ENCODE data around the gene PBX1. TPM values are rescaled to one million over a fixed set of nuclear protein-coding genes. Genes with fewer than 3 reads are reported as not detected.

The PBX1 gene
- total RNA-seq, 1 donor from 2014 or later: not detected

DNA sequence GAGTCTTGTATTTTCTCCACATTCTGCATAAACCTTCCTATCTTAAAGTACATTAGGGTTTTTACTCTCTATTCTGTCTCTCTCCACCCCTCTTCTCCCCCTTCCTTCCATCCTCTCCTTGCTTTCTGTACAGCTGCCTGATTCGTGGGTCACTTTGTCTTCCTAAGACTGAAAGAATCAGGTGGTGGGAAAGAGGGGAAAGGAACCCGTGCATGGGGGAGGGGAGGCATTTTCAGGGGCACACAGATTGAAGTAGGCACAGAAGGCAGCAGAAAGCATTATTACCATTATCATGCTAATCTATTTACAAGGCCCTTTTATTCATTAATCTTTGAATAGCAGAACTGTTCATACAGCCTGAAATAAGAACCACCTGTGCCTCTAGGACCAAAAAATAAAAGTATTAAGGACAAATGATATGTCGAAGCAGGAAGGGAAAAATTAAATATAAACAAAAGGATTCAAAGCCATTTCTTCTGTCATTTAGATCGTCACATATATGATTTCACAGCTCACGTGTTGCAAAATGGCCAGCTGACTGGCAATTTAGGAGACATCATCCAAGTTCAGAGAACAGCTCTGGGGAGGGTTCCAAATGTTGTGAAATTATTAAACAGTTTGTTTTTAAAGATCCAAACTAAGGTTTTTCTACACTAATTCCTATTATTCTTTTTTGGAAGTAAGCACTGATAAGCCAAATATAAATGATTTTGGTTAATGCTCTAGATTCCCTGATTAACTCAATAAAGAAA is 154.6 kb downstream of the PBX1 start:
- intact Hi-C loops (cut with micrococcal nuclease): no loop called here
- Mint-ChIP-seq H3K36me3 (ENCODE audit: low read depth) (no peaks in the 10 kb centered on the region), H3K4me1 (ENCODE audit: low read depth) (peaks cover 3% of the 10 kb centered on the region), H3K27ac (no peak overlapping the region), H3K27me3 (ENCODE audit: low read depth) (no peaks in the 10 kb centered on the region), H3K9me3 (peaks cover 4% of the 10 kb centered on the region), H3K4me3 (ENCODE audit: low read depth) (no peak overlapping the region)
- no peak for DNase-seq (ENCODE audit: low spot score)

DNA sequence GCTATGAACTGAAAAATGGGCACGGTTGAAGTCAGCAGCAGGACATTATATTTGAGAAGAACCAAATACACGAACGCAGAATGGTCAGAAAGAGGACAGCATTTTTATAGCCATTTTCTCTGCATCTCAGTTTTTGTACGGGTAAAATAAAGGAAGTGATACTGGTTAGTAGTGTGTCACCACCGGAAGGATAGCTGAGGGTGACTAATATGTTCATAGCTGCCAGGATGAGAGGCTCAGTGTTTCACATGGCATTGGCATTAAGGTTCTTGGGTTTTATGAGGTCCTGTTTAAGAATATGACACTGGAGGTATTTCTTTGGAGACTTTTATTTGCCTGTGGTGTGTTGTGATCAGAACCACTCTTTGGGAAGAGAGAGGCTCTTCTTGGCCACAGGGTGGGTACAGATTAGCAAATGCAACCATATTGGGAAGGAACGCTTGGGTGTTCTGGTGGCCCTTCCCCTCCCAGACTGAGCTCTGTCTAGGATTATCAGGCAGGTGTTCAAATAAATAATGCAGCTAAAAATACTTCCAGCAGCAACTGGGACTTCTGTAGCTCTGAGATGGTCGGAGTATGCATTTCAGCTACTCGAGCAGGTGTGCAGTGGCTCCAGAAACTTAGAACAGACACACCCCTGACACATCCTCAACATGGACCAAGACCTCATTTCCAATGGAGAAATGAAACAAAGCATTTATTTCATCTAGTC is 158.2 kb downstream of the PBX1 start:
- Mint-ChIP-seq H3K27me3 (ENCODE audit: low read depth) (no peaks in the 10 kb centered on the region), H3K36me3 (ENCODE audit: low read depth) (no peaks in the 10 kb centered on the region), H3K4me1 (ENCODE audit: low read depth) (peaks cover 10% of the 10 kb centered on the region), H3K9me3 (peaks cover 4% of the 10 kb centered on the region), H3K27ac (no peak overlapping the region), H3K4me3 (ENCODE audit: low read depth) (no peak overlapping the region)
- no peak for DNase-seq (ENCODE audit: low spot score)
- intact Hi-C loops (cut with micrococcal nuclease): no loop called here

DNA sequence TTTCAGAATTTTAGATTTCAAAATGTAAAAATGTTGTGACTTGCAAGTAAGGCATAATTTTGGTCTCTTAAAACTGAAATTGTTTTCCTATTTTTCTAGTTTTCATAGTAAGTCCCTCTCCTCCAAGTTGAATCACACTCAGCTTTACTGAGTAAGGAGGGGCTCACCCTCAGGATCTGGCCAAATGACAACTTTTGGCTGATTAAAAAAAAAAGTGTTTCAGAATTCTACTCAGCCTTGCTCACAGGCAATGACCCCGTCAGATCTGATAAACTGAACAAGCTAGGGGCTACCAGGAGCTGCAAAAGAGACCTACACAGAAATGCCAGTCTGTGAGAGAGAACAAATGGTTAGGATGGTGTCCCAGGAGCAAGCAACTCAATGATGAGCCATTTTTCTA is 159.8 kb downstream of the PBX1 start:
- Mint-ChIP-seq H3K27me3 (ENCODE audit: low read depth) (no peaks in the 10 kb centered on the region), H3K36me3 (ENCODE audit: low read depth) (no peaks in the 10 kb centered on the region), H3K4me3 (ENCODE audit: low read depth) (no peak overlapping the region), H3K9me3 (peaks cover 4% of the 10 kb centered on the region), H3K4me1 (ENCODE audit: low read depth) (peaks cover 10% of the 10 kb centered on the region), H3K27ac (no peak overlapping the region)
- intact Hi-C loops (cut with micrococcal nuclease): no loop called here
- DNase-seq (ENCODE audit: low spot score): no peak

DNA sequence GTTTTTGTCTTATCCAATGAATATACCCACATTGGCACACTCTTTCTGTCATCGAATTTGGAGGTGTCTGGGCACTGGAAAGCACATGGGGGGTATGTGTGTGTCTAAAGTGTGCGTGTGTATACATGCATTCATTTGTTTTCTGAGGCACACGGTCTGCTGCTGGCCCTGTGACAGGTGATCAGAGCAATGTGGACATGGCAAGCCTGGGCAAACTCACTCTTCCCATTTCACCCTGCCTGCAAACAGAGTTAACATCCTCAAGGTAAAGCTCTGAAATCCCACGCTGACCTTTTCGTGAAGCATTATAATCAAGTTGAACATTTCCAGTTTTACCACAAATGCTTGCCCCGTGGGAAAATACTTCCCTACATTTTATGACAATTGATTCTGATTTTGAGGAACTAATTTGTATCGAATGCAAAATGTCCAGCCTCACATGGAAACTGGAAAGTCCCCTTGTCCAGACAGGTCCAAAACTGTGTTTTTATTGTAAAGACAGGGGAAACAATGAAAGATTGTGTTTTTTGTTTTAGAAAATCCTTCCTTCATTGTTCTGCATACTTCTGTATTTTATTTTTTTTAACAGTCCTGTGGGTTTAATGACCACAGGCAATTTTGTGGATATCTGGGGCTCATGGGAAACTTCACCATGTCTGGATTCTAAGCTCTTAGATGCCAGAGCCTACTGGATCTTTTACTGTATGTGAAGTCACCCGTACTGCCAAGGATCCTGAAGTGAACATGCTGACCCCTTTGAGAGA is 160.9 kb downstream of the PBX1 start:
- H3K27ac Mint-ChIP-seq: no peak overlapping the region
- no peak overlapping the region for H3K4me3 Mint-ChIP-seq (ENCODE audit: low read depth)
- peaks cover 10% of the 10 kb centered on the region for H3K4me1 Mint-ChIP-seq (ENCODE audit: low read depth)
- H3K9me3 Mint-ChIP-seq: peaks cover 4% of the 10 kb centered on the region
- no peak for DNase-seq (ENCODE audit: low spot score)
- intact Hi-C loops (cut with micrococcal nuclease): no loop called here
- H3K27me3 Mint-ChIP-seq (ENCODE audit: low read depth): no peaks in the 10 kb centered on the region
- no peaks in the 10 kb centered on the region for H3K36me3 Mint-ChIP-seq (ENCODE audit: low read depth)

DNA sequence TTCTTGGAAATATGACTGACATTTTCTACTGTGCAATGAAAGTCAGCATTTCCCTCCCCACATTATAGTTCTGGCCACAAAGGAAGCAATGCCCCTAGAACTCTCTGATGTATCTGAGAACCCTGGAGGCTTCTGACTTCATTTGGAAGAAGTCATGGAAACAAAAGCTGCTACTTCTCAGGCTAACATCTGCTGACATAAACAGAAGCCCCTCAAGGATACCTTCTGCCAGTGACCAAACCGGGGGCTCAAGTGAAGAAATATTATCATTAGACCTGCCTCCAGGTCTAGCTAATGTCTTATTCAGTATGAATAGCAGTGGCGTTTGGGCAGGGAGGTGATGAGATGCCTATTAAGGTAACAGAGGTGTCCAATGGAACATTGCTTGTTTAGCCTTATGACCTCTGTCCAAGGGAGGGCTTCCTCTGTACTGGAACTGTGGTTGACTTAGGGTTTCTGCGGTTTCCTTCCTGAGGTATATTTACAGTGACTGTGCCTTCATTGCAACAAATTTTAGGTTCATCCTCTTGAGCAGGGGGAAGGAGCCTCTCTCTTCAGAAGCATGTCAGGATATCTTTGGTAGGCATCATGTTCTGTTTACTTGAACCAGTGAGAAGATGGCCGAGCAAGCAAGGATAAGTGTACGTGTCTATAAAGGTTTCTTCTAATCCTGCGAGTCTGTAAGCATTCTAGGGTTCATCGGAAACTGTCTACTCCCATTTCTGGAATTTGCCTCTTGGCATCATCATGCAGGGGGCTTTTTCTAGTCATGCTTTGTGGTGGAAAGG is 161.7 kb downstream of the PBX1 start:
- H3K4me1 Mint-ChIP-seq (ENCODE audit: low read depth): peaks cover 10% of the 10 kb centered on the region
- peaks cover 4% of the 10 kb centered on the region for H3K9me3 Mint-ChIP-seq
- no peaks in the 10 kb centered on the region for H3K27me3 Mint-ChIP-seq (ENCODE audit: low read depth)
- no peak overlapping the region for H3K4me3 Mint-ChIP-seq (ENCODE audit: low read depth)
- no peaks in the 10 kb centered on the region for H3K36me3 Mint-ChIP-seq (ENCODE audit: low read depth)
- no peak overlapping the region for H3K27ac Mint-ChIP-seq
- no peak for DNase-seq (ENCODE audit: low spot score)
- intact Hi-C loops (cut with micrococcal nuclease): no loop called here

DNA sequence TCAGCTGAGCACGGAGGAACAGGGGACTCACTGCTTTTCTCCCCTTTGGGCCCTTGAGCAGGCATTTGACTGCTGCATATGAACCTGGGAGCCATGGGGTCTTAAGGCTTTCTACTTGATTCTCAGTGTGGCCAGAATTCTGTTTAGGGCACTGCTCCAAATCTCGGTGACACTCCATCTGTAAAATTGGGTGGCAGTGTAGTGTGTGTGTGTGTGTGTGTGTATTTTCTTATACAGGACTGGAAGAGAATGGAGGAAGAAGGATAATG is 162.2 kb downstream of the PBX1 start:
- Mint-ChIP-seq H3K27me3 (ENCODE audit: low read depth) (no peaks in the 10 kb centered on the region), H3K4me1 (ENCODE audit: low read depth) (peaks cover 10% of the 10 kb centered on the region), H3K4me3 (ENCODE audit: low read depth) (no peak overlapping the region), H3K27ac (no peak overlapping the region), H3K9me3 (peaks cover 4% of the 10 kb centered on the region), H3K36me3 (ENCODE audit: low read depth) (no peaks in the 10 kb centered on the region)
- intact Hi-C loops (cut with micrococcal nuclease): no loop called here
- no peak for DNase-seq (ENCODE audit: low spot score)

DNA sequence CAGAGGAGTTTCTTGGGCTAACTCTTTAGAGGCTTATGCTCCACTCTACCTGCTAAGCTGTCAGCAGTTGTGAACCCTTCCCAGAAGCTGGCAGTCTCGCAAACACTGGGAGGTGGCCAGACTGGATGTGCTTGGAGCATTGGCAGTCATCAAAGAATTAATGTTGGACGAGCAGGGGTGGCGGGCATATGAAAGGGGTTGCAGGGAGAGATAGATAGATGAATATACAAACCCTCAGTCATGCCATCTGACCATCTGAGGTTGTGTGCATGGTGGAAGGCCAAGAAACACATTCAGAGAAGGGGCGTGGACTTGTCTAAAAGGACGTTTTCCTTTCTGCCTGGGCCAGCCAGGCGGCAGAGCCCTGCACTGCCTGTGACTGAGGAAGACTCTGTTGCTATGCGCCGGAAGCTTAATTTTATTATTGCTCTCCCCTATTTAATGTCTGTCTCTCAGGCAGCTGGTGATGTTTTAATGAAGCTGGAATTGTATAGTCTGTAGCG is 164.4 kb downstream of the PBX1 start:
- H3K27me3 Mint-ChIP-seq (ENCODE audit: low read depth): no peaks in the 10 kb centered on the region
- H3K4me1 Mint-ChIP-seq (ENCODE audit: low read depth): peaks cover 6% of the 10 kb centered on the region
- H3K36me3 Mint-ChIP-seq (ENCODE audit: low read depth): no peaks in the 10 kb centered on the region
- DNase-seq (ENCODE audit: low spot score): no peak
- no peak overlapping the region for H3K4me3 Mint-ChIP-seq (ENCODE audit: low read depth)
- H3K9me3 Mint-ChIP-seq: no peaks in the 10 kb centered on the region
- intact Hi-C loops (cut with micrococcal nuclease): no loop called here
- no peak overlapping the region for H3K27ac Mint-ChIP-seq

DNA sequence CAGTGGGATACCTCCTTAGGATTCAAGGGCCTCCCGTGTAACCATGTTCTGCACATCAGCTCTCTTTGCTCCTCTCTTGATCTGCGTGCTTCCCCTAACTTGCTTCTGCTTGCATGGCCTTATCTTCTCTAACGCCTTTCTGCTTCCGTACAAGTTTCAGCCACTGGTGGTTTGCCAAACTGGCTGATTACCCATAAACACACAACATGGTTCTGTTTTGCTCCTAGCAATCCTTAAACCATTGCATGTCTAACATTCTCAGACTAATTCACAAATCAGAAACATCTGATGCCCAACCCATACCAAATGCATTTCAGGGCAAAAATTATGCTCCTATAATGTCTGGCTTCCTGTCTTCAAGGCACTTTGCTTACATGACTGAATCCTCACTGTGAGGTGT is 166.4 kb downstream of the PBX1 start:
- Mint-ChIP-seq H3K9me3 (no peaks in the 10 kb centered on the region), H3K4me3 (ENCODE audit: low read depth) (no peak overlapping the region), H3K4me1 (ENCODE audit: low read depth) (peaks cover 6% of the 10 kb centered on the region), H3K27me3 (ENCODE audit: low read depth) (no peaks in the 10 kb centered on the region), H3K27ac (no peak overlapping the region), H3K36me3 (ENCODE audit: low read depth) (no peaks in the 10 kb centered on the region)
- intact Hi-C loops (cut with micrococcal nuclease): no loop called here
- DNase-seq (ENCODE audit: low spot score): no peak

DNA sequence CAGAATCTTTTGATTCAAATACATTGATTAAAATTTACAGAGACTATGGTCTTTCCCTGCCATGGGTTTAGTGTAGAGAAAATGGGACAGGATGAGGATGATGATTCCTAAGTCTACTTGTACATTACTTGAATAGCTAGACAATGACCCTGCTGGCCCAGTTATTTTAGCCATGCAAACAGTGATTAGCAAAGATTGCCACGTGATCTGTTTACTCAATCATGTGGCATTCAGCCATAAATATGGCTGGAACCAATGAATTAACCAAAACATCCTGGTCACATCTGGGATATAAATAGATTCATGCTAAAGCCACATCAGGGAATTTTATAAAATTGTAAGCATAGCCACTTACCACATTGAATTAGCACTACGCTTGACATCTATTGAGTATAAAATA is 167.3 kb downstream of the PBX1 start:
- H3K4me1 Mint-ChIP-seq (ENCODE audit: low read depth): peaks cover under 1% of the 10 kb centered on the region
- intact Hi-C loops (cut with micrococcal nuclease): no loop called here

DNA sequence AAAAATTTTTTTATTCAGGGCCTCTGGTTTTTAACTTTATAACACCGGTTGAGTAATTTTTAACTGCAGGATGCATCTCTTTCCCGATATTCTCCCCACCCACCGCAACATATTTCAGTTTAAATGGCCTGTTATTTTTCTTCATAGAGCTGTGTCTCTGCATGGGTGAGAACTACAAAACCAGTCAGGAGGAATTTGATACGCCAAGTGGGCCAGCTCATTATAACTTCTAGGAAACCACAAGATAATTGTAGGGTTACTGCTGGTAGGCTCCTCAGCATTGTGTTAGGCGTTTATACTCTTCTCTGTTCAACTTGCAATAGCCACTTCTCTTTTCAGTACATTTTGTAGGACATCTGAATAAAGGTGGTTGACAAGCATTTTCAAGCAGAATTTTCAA is 169.7 kb downstream of the PBX1 start:
- Mint-ChIP-seq H3K9me3 (no peaks in the 10 kb centered on the region), H3K4me3 (ENCODE audit: low read depth) (no peak overlapping the region), H3K27ac (no peak overlapping the region), H3K4me1 (ENCODE audit: low read depth) (no peaks in the 10 kb centered on the region), H3K36me3 (ENCODE audit: low read depth) (no peaks in the 10 kb centered on the region), H3K27me3 (ENCODE audit: low read depth) (no peaks in the 10 kb centered on the region)
- intact Hi-C loops (cut with micrococcal nuclease): no loop called here
- no peak for DNase-seq (ENCODE audit: low spot score)

More for the DNA sequence above, 167.3 kb downstream of the PBX1 start:
- H3K4me3 Mint-ChIP-seq (ENCODE audit: low read depth): no peak overlapping the region
- H3K36me3 Mint-ChIP-seq (ENCODE audit: low read depth): no peaks in the 10 kb centered on the region
- no peak for DNase-seq (ENCODE audit: low spot score)
- no peaks in the 10 kb centered on the region for H3K9me3 Mint-ChIP-seq
- no peak overlapping the region for H3K27ac Mint-ChIP-seq
- no peaks in the 10 kb centered on the region for H3K27me3 Mint-ChIP-seq (ENCODE audit: low read depth)

DNA sequence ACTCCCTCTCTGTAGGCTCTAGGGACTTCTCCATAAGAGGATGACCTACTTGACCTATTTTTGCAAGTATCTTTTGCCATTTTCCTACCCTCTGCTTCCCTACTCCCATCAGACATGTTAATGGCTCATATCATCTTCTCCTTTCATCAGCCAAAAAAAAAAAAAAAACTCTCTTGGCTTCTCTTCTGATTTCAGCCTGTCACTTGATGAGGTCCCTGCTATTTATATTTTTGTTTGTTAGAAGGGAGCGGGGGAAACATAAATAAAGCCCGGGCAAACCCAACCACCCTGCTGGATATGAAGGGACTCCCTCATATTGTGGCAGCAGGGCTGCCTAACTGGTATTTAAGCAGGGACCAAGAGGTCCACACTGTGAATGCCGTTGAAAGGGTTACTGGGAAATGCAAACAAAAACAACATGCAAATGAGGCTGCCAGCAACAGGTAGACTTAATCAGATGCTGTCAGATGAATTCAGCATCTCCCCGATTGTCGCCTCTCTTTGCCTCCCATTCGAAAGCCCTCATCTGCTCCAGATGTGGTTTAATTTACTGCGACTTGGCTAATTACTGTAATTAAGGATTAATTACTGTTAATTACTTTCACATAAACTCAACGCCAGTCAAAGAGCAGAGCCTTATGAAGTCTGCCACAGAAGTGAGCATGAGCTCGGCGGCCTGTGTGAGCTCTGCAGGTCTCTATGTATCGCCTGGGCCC is 172.3 kb downstream of the PBX1 start:
- H3K27ac Mint-ChIP-seq: no peak overlapping the region
- DNase-seq (ENCODE audit: low spot score): no peak
- no peaks in the 10 kb centered on the region for H3K36me3 Mint-ChIP-seq (ENCODE audit: low read depth)
- no peaks in the 10 kb centered on the region for H3K27me3 Mint-ChIP-seq (ENCODE audit: low read depth)
- H3K9me3 Mint-ChIP-seq: no peaks in the 10 kb centered on the region
- no peaks in the 10 kb centered on the region for H3K4me1 Mint-ChIP-seq (ENCODE audit: low read depth)
- H3K4me3 Mint-ChIP-seq (ENCODE audit: low read depth): no peak overlapping the region
- intact Hi-C loops (cut with micrococcal nuclease): no loop called here

DNA sequence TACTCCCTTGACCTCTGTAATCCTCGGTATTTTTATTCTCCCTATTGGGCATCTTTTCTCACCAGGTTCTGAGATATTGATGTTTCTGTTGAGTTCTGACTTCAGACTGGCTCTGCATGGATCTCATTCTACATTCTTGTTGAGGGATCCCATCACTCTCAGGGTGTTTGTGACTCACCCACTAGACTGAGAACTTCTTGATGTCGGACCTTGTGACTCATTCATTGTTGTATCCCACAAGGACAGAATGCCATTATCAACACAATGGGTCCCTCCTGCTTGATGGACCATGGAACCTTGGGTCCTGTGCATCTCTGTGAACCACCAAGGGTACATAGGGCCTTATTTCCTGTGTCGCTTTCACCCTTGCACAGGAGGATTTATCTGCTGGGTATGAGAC is 174.1 kb downstream of the PBX1 start:
- H3K36me3 Mint-ChIP-seq (ENCODE audit: low read depth): no peaks in the 10 kb centered on the region
- no peak for DNase-seq (ENCODE audit: low spot score)
- H3K27ac Mint-ChIP-seq: no peak overlapping the region
- H3K9me3 Mint-ChIP-seq: no peaks in the 10 kb centered on the region
- H3K4me3 Mint-ChIP-seq (ENCODE audit: low read depth): no peak overlapping the region
- no peaks in the 10 kb centered on the region for H3K4me1 Mint-ChIP-seq (ENCODE audit: low read depth)
- intact Hi-C loops (cut with micrococcal nuclease): no loop called here
- no peaks in the 10 kb centered on the region for H3K27me3 Mint-ChIP-seq (ENCODE audit: low read depth)

All from activated T-helper 2 cell treated with anti-CD3 and anti-CD28 coated beads, Interferon-gamma antibody, Interleukin-2, Interleukin-4, amounts not matched to agents 10 μg/mL and 5 μg/mL and 100 μg/mL, durations not matched to agents 14 hours and 24 hours and 36 hours (primary cell).